OCI-LY7 (cell line): ENCODE measurements around the gene TNPO1. TPM values are rescaled to one million over a fixed set of nuclear protein-coding genes. Genes with fewer than 3 reads are reported as not detected.

ENCODE experiments used
- BruUV-seq: library from RNA; stranded (reverse); fragments of 400-500 nt; replicated peaks from 2 replicates; lab custom pipeline; 2021; lab: Mats Ljungman, UMichigan
- CTCF ChIA-PET: fragments of 300-600 bp; sonication (Branson Sonifier 250); formaldehyde crosslinking; loops from one replicate; lab custom pipeline; 2022; ENCODE audit warnings: antibody characterized with exemption; ENCODE audit not compliant: unreplicated experiment; lab: Charles Lee
- POLR2A ChIA-PET: fragments of 300-600 bp; sonication (Branson Sonifier 250); formaldehyde crosslinking; loops from one replicate; lab custom pipeline; 2022; ENCODE audit warnings: antibody characterized with exemption; lab: Charles Lee
- DNase-seq: peaks from one replicate; pipeline ENCODE4 v3.0.0-alpha.2; 2015; ENCODE audit warnings: low spot score
- H2AFZ ChIP-seq: fragments of 200-600 bp; sonication (generic), shearing (Covaris generic); 2 replicates; pipeline ENCODE4 v1.6.1; 2014; ENCODE audit warnings: mild to moderate bottlenecking, antibody characterized with exemption, low read length, moderate library complexity
- H3K27ac ChIP-seq: fragments of 200-600 bp; sonication (generic); 2 replicates; pipeline ENCODE4 v1.5.1; 2014; ENCODE audit warnings: mixed run types, low read depth, mild to moderate bottlenecking, moderate library complexity, low read length, inconsistent platforms; ENCODE audit not compliant: poor library complexity, severe bottlenecking
- H3K36me3 ChIP-seq: fragments of 200-600 bp; sonication (generic); 2 replicates; pipeline ENCODE4 v1.6.1; 2014; ENCODE audit warnings: mild to moderate bottlenecking, antibody characterized with exemption, low read length, moderate library complexity, mixed read lengths; ENCODE audit not compliant: insufficient read depth
- H3K4me1 ChIP-seq: fragments of 200-600 bp; sonication (generic); 2 replicates; pipeline ENCODE4 v1.5.1; 2014; ENCODE audit warnings: mild to moderate bottlenecking, low read length; ENCODE audit not compliant: insufficient read depth, poor library complexity, severe bottlenecking
- H3K4me2 ChIP-seq: fragments of 200-600 bp; sonication (generic); 2 replicates; pipeline ENCODE4 v1.6.1; 2014; ENCODE audit warnings: mild to moderate bottlenecking, low read length
- H3K4me3 ChIP-seq: fragments of 200-600 bp; sonication (generic); 2 replicates; pipeline ENCODE4 v1.5.1; 2014; ENCODE audit warnings: mild to moderate bottlenecking, low read depth, low read length; ENCODE audit not compliant: poor library complexity, severe bottlenecking
- H3K79me2 ChIP-seq: fragments of 200-600 bp; sonication (generic); 2 replicates; pipeline ENCODE4 v1.6.1; 2016; ENCODE audit warnings: low read depth, mild to moderate bottlenecking, low read length, moderate library complexity, mixed read lengths; ENCODE audit not compliant: insufficient read depth
- H3K9me2 ChIP-seq: fragments of 200-600 bp; sonication (generic); 2 replicates; pipeline ENCODE4 v1.6.1; 2016; ENCODE audit warnings: mild to moderate bottlenecking, low read length, mixed read lengths; ENCODE audit not compliant: insufficient read depth
- H3K9me3 ChIP-seq: fragments of 200-600 bp; sonication (generic); 2 replicates; pipeline ENCODE4 v1.6.1; 2014; ENCODE audit warnings: mild to moderate bottlenecking, mixed run types, low read length, mixed read lengths
- H4K20me1 ChIP-seq: fragments of 200-600 bp; sonication (generic); 2 replicates; pipeline ENCODE4 v1.6.1; 2014; ENCODE audit warnings: mild to moderate bottlenecking, antibody characterized with exemption, low read length, moderate library complexity, mixed read lengths; ENCODE audit not compliant: insufficient read depth
- CTCF ChIP-seq: fragments of 200-600 bp; sonication (generic); conservative IDR thresholded peaks from 2 replicates; pipeline ENCODE4 v1.5.1; 2014; ENCODE audit warnings: mild to moderate bottlenecking, antibody characterized with exemption, low read length, moderate library complexity, mixed read lengths
- EZH2phosphoT487 ChIP-seq: fragments of 200-600 bp; sonication (generic); IDR thresholded peaks from 2 replicates; pipeline ENCODE4 v1.6.1; 2018; ENCODE audit warnings: low read depth, borderline replicate concordance, mild to moderate bottlenecking, mixed run types, antibody characterized with exemption, low read length, moderate library complexity, mixed read lengths
- intact Hi-C: fragments of 100-400 bp; cut with micrococcal nuclease; formaldehyde crosslinking; loops from one replicate; pipeline ENCODE4 v1.10.0; 2022; ENCODE audit not compliant: unreplicated experiment
- total RNA-seq, 2 experiments: library from RNA; depleted of rRNA in 1 of 2; stranded (reverse); fragments of >200 nt in 1 of 2; shearing (Covaris generic) in 1 of 2; gene quantifications; 2 replicates each; pipeline ENCODE4 v1.2.3, GENCODE V29; 2014 to 2022

TNPO1 gene
- total RNA-seq, 2 experiments from 2014 or later, result 95.2 to 132 TPM

GRCh38 chr5:72834924-72835323 lies 18.5 kb downstream of the TNPO1 start:
- no peak overlapping the region for H2AFZ ChIP-seq
- intact Hi-C loops, result no loop called here
- H3K9me3 ChIP-seq, result no peaks in the 10 kb centered on the region
- DNase-seq, result no peak
- H3K27ac ChIP-seq, result no peak overlapping the region
- ChIA-PET POLR2A (interaction anchor here (0.8 to 6.5 kb wide), 6 partner anchors 8 to 16 kb away, joined by 3 to 46 read pairs (median 4); no protein-coding TSS in a partner anchor), CTCF (no interaction called here)
- H3K4me1 ChIP-seq, result no peaks in the 10 kb centered on the region
- TF ChIP-seq CTCF (no peak), EZH2phosphoT487 (no peak)
- H3K4me2 ChIP-seq, result no peak overlapping the region
- no TSS peak for BruUV-seq
- H4K20me1 ChIP-seq, result peaks cover 8% of the 10 kb centered on the region
- H3K9me2 ChIP-seq, result no peaks in the 10 kb centered on the region
- no peak overlapping the region for H3K4me3 ChIP-seq
- H3K36me3 ChIP-seq, result no peaks in the 10 kb centered on the region
- H3K79me2 ChIP-seq, result no peaks in the 10 kb centered on the region; the same call in 1 of the 2 replicates

- Histone ChIP-seq H3K4me1 (no peaks in the 10 kb centered on the region), H3K4me3 (no peak overlapping the region), H3K79me2 (no peaks in the 10 kb centered on the region; the same call in 1 of the 2 replicates), H3K27ac (no peak overlapping the region), H3K4me2 (no peak overlapping the region), H4K20me1 (peaks cover 8% of the 10 kb centered on the region), H3K36me3 (no peaks in the 10 kb centered on the region), H2AFZ (no peak overlapping the region), H3K9me3 (no peaks in the 10 kb centered on the region), H3K9me2 (no peaks in the 10 kb centered on the region)
- POLR2A ChIA-PET, result interaction anchor here (0.5 kb wide), 1 partner anchor 11 kb away, joined by 3 read pairs; no protein-coding TSS in a partner anchor
- intact Hi-C loops, result no loop called here
- CTCF ChIA-PET, result no interaction called here
- no peak for DNase-seq
- no peak for TF ChIP-seq EZH2phosphoT487
- no peak for TF ChIP-seq CTCF
- no TSS peak for BruUV-seq
These were observed 19.2 kb downstream of the TNPO1 start for GRCh38 chr5:72835633-72836032.

DNA sequence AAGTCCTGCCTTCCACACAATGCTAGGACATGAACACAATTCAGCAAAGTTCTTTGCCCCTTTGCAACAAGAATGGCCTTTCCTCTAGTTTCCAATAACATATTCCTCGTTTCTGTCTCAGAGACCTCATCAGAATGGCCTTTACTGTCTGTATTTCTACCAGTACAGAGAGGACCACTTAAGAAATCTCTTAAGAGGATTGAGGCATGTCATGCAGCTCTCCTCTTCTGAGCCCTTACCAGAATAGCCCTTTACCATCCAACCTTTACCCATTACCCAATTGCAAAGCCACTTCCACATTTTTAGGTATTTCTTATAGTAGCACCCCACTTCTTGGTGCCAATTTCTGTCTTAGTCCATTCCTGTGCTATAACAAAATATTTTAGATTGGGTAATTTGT lies 20.3 kb downstream of the TNPO1 start:
- no TSS peak for BruUV-seq
- Histone ChIP-seq H3K4me1 (no peaks in the 10 kb centered on the region), H3K36me3 (no peaks in the 10 kb centered on the region), H4K20me1 (peaks cover 8% of the 10 kb centered on the region), H2AFZ (no peak overlapping the region), H3K27ac (no peak overlapping the region), H3K9me3 (no peaks in the 10 kb centered on the region), H3K4me2 (no peak overlapping the region), H3K4me3 (no peak overlapping the region), H3K9me2 (no peaks in the 10 kb centered on the region), H3K79me2 (no peaks in the 10 kb centered on the region; the same call in 1 of the 2 replicates)
- CTCF ChIA-PET, result no interaction called here
- DNase-seq, result no peak
- intact Hi-C loops, result no loop called here
- no peak for TF ChIP-seq CTCF
- no peak for TF ChIP-seq EZH2phosphoT487
- POLR2A ChIA-PET, result interaction anchor here (0.7 kb wide), 1 partner anchor 38 kb away, joined by 3 read pairs; no protein-coding TSS in a partner anchor
